Peyer's patch (tissue), 4 donors: ENCODE data around the gene GCGR.

Experiments used
- POLR2A ChIP-seq, 2 donors: fragments of 450-650 bp; IDR thresholded peaks; one replicate each; pipeline ENCODE4 v1.5.1; 2017; ENCODE audit warnings: antibody characterized with exemption in 2 of 2, mild to moderate bottlenecking in 2 of 2, moderate library complexity in 2 of 2
- TF ChIP-seq, protein P1 (sequence below), 6 experiments: fragments of 450-650 bp in 4 of 6; fragments of 200-600 bp in 2 of 6; sonication (generic) in 1 of 6; IDR thresholded peaks; one replicate each; pipeline ENCODE4 v1.5.1; 2017 to 2019; ENCODE audit warnings: antibody characterized with exemption in 6 of 6, mild to moderate bottlenecking in 3 of 6, moderate library complexity in 1 of 6

DNA sequence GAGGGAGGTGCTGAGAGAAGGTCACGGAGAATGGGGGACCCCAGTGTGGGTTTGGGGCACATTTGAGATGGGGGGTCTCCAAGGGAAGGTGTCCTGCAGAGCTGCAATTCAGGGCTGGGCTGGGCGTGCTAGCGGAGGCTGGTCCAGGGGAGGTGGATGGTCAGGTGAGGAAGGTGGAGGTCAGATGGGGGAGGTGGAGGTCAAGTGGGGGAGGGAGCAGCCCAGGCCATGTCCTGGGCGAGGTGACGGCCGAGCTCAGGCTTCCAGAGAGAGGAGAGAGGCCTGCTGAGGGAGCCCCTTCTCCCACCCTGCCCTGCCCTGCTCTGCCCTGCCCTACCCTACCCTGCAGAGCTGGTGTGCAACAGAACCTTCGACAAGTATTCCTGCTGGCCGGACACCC lies 6.5 kb downstream of the GCGR start:
- TF ChIP-seq, protein P1, sequence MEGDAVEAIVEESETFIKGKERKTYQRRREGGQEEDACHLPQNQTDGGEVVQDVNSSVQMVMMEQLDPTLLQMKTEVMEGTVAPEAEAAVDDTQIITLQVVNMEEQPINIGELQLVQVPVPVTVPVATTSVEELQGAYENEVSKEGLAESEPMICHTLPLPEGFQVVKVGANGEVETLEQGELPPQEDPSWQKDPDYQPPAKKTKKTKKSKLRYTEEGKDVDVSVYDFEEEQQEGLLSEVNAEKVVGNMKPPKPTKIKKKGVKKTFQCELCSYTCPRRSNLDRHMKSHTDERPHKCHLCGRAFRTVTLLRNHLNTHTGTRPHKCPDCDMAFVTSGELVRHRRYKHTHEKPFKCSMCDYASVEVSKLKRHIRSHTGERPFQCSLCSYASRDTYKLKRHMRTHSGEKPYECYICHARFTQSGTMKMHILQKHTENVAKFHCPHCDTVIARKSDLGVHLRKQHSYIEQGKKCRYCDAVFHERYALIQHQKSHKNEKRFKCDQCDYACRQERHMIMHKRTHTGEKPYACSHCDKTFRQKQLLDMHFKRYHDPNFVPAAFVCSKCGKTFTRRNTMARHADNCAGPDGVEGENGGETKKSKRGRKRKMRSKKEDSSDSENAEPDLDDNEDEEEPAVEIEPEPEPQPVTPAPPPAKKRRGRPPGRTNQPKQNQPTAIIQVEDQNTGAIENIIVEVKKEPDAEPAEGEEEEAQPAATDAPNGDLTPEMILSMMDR (IDR thresholded peaks at IDR 0.05): no peak
- no peak for TF ChIP-seq POLR2A (IDR thresholded peaks at IDR 0.05)
